Right lung (tissue), 10 donors: ENCODE data around the gene SLC35B3. TPM values are rescaled to one million over a fixed set of nuclear protein-coding genes. Genes with fewer than 3 reads are reported as not detected.
"Not testable (repeated sequence)": the region's sequence is repeated elsewhere in the genome, so short reads cannot be mapped to it uniquely, and the experiment has no call there.

Source experiments
- DNase-seq, 2 donors: peaks; one replicate each; pipeline ENCODE4 v3.0.0-alpha.2; 2013
- long read RNA-seq, 8 donors: transcript quantifications; one replicate each; lab custom pipeline, GENCODE V29; 2026
- polyA plus RNA-seq, 5 donors: library from polyadenylated mRNA; unstranded; fragments of 120-200 nt; gene quantifications; one replicate each; pipeline versions ENCODE4 v1.2.1 to v1.2.3, GENCODE V29; 2013; ENCODE audit warnings: inconsistent platforms in 1 of 5, low replicate concordance in 1 of 5; ENCODE audit not compliant: insufficient read length in 5 of 5, insufficient read depth in 1 of 5

Gene SLC35B3
- polyA plus RNA-seq, result 10 to 100 TPM; 27.8 to 37.0 (median 32.8) TPM
- long read RNA-seq, donor 1, partial matches to known transcripts, result 14 of 16 reads
- long read RNA-seq, donor 1, other reads (novel, unspliced or antisense), result 0 of 16 reads
- long read RNA-seq, donor 2, result 0 reads
- long read RNA-seq, donor 3, partial matches to known transcripts, result 13 of 27 reads
- long read RNA-seq, donor 3, other reads (novel, unspliced or antisense), result 6 of 27 reads
- long read RNA-seq, donor 4, partial matches to known transcripts, result 6 of 6 reads
- long read RNA-seq, donor 4, other reads (novel, unspliced or antisense), result 0 of 6 reads
- long read RNA-seq, donor 5, partial matches to known transcripts, result 0 of 2 reads
- long read RNA-seq, donor 5, other reads (novel, unspliced or antisense), result 0 of 2 reads
- long read RNA-seq, donor 6, partial matches to known transcripts, result 0 of 1 reads
- long read RNA-seq, donor 6, other reads (novel, unspliced or antisense), result 0 of 1 reads
- long read RNA-seq, donor 7, partial matches to known transcripts, result 0 of 1 reads
- long read RNA-seq, donor 7, other reads (novel, unspliced or antisense), result 0 of 1 reads
- long read RNA-seq, donor 8, partial matches to known transcripts, result 0 of 2 reads
- long read RNA-seq, donor 8, other reads (novel, unspliced or antisense), result 0 of 2 reads

DNA sequence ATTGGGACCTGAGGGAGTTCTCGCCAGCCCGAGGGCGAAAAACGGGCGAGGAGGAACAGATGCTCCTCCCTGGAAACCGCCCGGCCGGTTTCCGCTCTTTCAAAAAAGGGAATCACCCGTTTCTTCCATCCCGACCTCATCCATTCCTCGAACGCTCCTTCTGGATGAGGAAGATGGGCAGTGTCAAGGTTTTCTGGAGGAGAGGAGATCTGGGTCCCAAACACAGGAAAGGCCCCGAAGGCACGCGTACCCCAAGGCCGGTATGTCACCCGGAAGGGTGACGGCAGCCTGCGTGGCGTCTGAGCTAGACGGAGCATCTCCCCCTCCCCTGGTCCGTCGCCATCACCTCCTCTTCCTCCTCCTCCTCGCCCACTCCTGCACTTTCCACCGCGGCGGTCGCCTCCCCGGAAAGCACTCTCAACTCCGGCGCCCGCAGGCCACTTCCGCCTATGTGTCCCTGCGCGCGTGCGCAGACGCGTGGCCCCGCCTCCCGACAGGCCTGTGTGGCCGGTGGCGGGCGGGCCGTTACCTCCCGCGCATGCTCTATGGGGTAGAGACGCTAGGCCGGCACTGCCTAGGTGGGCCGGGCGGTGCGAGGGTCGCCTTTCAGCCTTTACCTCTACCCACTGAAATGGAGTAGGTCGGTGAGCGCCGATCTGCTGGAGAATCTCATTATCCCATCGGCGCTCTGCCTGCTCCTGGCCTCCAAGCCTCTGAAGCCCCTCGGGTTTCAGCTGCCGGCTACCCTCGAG, at the start of gene SLC35B3:
TSS of gene SLC35B3 (minus strand) at position 453 of the 752 bp plus-strand sequence.
- peak; percentile 94 for DNase-seq

DNA sequence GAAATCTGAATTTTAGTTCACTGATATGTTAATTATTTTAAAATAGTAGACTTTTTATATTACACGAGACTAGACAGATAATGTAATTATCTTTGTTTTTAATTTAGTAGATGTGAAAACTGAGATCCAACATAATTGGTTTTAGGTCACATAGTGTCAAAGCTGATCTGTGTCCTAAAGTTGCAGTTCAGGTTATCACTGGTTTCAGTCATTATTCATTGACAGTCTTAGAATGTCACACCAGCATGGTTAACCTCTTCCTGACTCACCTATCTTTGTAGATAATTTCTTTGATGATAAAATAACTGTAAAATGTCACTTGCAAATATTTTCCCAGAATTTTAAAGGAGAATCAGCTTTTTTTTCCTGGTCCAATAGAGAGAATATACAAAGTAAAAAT, 48.3 kb upstream of the SLC35B3 start:
- DNase-seq, result no peak

DNA sequence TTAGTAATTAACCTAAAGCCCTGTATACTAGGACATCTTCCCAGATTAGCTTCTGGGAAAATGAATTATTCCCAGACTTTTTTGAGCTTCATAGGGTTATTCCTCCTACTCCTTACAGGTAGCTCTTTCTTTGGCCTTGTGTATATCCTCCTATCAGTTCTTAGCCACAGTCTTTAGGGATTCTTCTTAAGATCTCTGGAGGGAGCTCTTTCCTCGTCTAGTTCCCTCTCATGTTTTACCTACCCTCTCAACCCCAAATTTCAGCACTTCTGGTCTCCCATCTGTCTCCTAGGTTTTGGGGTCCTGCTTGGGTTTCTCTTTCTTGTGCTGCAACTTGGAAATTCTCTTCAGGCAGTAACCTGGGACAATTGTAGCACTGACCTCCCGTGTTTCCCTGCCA, 46.4 kb upstream of the SLC35B3 start:
- DNase-seq, result no peak

DNA sequence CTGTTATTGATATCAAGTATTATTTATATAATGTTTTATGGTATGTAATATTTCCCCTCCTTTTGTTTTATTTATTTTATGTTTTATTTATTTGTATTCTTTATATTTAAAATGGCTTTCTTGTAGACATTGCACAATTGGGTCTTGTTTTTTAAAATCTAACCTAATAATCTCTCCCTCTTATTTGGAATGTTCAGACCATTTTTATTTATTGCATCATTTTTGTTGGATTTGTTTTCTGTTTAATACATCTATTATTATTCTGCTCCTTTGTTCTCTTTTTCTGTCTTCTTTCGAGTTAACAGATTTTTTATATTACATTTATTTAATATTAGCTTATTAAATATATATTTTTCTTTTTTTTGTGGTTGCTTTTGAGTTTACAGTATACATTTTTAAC, 43.1 kb upstream of the SLC35B3 start:
- DNase-seq, result no peak

DNA sequence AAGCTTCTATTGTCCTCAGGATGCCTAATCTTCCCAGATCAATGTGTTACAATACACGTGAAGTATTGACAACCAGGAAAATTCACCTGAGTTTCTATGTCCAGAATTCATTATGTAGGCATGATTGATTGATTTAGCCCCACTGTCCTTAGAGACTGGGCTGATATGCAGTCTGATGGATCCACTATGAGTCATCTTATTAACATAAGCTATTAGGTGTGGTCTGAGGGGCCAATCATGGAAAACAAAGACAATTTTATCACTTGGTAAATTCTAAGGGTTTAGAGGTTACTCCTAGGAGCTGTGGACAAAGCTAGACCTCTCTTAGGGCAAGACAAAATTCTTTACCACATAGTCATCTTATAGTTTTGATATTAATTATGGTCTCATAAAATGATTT, 41.3 kb upstream of the SLC35B3 start:
- DNase-seq, result no peak

DNA sequence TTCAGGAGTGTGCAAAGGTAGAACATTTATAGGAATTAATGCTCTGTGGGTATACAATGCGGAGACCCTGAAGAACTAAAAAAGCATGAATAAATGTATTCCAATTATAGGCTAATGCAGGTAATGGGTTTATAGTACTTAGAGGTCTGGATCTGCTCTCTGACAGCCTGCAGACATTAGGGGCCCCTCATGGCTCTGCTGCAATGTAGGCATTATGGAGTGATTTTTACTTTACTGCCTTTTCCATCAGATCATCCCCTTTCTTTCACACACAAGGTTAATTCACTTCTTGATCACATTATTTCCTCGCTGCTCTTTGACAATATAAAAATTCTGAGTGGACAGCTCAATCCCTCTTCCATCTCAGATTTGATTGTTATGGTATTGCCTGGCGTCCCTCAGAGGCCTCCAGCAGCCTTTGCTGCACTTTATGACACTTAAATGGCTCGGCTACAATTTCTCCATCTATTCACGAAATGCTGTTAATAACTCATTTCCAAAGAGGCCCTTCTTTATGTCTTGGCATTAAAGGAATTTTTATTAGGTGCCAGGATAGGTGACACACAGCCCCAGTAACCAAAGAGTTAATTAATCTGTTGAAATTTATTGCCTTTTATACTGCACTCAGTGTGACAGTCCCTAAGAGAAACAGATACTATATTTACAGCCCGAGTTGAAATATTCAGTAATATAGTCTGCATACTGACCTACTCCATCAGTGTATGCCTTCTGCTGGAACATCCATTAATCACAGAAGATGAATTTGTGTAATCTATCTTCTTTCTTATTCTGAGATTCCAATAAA, 33.4 kb upstream of the SLC35B3 start:
- no peak for DNase-seq

DNA sequence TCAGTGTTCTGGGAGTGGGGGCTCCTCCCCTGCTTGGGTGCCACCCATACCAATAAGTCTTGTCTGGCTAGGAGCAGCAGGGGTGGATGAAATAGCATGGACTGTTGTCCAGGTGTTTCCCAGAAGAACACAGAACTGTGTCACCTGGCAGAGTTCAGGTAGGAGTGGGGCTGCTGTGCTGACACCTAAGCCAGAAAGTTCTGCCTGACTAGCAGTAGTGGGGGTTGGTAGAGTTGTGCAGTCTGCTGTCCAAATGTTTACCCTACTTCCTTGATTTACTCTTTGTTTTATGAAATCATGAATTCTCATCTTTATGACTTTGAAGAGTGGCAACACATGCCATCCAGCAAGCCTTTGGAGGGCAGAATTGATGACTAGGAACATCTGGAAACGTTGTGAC, 27.3 kb upstream of the SLC35B3 start:
- no peak for DNase-seq

DNA sequence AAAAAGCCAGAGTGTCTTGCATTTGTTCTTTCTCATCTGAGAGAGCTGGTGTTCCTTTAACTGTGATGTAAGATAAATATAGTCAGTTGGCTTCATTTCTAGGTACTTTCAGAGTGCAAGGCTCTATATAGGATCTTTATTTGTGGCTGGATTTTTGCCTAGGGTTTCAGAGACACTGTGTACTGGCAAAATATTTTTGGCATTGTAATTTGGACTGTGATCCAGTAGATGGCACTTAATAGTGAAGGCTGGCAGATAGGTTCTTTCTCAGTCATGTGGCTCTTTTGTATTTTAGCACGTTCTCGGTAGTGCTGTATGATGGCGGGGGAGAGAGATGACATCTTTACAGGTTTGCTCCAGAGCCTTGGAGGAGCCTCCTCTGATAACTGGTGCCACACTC, 26.8 kb upstream of the SLC35B3 start:
- no peak for DNase-seq

DNA sequence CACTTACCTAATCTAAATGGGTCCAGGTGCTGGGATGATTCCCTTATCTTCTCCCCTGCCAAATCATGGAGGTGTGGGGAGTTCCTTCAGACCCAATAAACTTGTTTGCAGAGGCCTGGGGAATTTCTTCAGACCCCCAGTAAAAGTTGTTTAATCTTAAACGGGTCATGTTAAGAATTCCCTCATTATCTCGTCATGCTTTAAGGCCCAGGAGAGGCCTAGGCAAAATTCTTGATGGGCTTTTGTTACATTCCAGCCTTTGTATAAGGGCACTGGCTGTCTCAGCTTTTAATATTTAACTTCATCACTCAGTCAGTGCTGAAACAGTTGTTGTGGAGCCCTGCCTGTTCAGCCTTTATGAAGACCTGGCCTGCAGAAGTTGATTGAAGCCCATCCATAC, 11.0 kb upstream of the SLC35B3 start:
- DNase-seq, result no peak

DNA sequence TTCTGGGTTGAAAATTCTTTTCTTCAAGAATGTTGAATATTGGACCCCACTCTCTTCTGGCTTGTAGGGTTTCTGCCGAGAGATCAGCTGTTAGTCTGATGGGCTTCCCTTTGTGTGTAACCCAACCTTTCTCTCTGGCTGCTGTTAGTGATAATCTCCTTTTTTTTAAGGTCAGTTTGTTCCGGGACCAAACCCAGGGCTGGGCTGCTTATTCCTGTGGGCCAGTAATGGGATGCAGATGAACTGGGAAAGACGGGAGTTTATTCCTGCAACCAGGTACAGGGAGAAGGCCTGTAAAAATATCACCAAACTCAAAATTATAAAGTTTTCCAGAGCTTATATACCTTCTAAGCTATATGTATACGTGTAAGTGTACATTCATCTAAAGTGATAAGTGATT, 10.6 kb upstream of the SLC35B3 start:
- DNase-seq, result not testable (repeated sequence)

DNA sequence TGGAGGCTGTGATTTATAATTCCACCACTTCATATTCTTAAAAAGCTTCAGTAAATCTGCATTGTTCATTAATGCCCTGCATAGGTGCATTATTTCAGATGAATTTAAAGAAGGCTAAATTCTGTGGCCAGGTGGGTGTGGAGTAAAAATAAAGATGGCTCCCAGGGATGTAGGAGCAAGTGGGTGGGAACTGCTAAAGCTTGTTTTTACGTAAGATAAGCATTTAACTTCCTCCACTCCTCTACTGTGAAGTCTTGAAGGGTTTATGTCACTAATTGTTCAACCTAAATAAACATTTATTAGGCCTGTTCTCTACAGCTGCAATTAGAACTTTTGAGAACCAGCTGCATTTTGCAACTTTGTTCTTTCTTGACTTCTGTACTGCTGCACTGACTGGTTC, 6.8 kb upstream of the SLC35B3 start:
- no peak for DNase-seq

DNA sequence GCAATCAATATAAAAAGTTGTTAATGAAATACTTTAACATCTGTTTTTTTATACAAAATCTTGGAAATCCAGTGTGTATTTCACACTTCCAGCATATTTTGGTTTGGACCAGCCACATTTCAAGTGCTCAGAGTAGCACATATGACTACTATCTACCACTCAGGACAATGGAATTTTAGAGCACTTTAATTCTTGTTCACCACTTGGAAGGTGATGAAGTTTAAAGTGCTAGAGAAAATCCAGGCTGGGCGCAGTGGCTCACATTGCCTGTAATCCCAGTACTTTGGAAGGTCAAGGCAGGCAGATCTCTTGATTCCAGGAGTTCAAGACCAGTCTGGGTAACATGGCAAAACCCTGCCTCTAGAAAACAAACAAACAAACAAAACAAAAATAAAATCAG, 6.1 kb upstream of the SLC35B3 start:
- no peak for DNase-seq

DNA sequence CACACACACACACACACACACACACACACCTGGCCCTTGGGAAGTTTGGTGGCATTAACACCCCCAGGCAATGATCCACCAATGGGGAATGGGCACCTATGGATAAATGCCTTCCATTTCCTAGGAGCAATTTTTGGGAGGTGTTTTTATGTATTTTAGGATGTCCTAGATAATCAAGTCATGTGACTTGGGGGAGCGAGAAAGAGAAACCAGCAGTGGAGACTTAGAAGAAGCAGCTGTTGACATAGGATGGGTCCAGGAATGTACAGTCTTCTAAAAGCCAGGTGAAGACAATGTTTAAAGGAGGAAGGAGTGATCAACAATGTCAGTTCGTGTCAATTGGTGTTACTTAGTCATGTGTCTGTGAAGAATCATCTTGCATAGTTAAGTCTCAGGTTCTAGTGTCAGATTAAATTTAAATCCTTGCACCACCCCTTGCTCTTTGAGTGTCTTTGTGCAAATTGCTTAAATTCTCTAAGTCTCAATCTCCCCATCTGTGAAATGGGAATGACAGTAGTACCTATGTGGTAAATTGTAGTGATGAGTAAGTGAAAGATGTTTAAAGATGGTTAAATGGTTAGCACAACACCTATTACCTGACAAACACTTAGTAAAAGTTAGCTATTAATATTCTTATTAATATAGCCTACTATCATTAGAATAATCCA, 4.4 kb upstream of the SLC35B3 start:
- no peak for DNase-seq

DNA sequence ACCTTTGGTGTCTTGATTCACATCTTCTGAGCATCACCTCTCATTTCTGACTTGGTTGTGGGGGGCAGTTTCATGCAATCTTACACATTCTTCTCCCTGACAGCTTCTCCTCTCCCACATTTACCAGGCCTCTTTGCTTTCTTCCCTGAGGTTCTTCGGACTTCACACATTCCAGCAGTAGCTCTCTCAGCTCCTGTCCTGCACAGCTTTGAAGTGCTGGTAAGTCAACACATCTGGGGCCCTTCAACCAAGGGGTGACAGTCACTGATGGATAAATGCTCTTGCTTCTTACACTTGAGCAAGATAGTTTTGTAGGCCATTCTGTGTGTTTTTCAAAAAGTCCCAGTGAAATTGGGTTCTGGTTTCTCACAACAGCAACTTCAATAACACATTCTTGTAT, 2.5 kb upstream of the SLC35B3 start:
- DNase-seq, result no peak

DNA sequence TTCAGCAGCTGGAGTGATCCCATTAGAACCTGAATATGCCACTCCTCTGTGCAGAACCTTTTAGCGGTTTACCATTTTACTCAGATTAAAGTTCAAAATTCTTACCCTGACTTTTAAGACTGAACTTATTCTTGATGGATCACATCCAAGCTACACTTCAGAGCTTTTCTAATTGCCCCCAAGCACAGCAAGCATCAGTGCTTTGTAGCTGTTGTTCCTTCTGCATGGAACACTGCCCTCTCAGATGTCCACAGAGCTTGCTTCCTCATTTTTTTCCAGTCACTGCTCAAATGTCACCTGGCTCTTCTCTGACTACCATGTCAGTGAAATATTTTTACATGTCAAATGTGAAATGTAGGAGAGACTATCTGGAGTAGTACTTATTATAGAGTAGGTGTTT, 1.6 kb upstream of the SLC35B3 start:
- no peak for DNase-seq

DNA sequence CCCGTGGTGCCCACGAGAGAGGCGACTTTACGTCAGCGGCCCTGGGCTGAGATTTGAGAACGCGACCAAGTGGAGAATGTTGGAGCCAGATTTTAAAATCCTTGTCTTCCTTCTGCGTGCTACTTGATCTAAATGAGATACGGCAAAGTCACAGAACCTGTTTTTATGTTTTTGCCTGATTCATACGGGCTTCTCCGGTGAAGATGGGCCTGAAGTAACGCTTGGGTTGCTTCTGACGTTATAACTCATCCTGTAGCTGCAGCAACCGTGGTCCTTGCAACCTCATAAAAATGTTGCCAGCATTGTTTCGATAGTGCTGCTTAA, 462 bp upstream of the SLC35B3 start:
- no peak for DNase-seq

DNA sequence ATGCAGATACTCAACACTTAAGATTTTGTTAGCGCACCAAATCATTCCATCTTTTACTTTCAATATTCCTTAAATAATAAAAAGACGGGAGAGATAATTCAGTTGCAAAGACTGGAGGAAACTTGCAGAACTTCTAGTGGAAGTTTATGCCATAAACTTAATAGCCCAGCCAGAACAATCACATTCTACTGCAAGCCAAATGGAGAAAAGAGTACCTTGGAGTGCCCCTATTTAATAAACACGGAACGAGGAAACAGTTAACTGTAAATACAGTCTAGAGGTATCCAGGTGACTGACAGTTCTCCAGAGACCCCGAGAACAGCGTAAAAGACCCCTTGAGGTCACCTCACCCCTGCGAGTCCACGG, 635 bp downstream of the SLC35B3 start:
- DNase-seq, result no peak

DNA sequence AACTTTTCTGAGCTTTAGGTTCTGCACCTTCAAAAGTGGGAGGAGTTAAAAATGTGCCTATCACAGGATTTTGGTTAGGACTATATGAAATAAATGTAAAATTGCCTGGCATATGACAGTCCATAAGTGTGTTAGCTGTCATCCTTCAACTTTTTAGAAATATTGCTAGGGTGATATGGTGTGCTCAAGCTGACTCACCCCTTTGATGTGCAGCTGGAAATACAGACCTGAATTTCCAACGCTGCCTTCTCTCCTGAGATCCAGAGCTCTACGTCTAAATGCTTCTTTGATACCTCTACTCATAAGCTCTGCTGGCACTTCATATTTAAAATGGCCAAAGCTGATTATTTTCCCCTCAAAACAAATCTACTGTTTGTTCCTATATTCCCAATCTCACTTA, 2.7 kb downstream of the SLC35B3 start:
- DNase-seq, result no peak

DNA sequence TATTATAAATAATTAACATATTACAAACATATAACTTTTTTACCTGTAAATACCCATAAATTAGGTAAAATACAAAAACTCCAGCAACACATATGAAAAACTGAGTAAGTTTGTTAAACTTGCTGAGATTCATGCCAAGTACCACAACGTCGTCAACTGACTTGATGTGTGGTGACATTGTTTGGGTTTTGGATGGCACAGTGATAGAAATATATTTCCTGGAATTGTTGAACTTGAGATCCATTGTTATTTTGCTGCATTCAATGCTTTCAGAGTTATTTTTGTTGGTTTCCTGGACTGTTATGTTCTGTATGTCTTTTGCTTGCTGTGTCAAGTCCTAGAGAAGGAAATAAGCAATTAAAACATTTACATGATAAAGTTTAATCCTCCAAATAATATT, 5.5 kb downstream of the SLC35B3 start:
- DNase-seq, result no peak

DNA sequence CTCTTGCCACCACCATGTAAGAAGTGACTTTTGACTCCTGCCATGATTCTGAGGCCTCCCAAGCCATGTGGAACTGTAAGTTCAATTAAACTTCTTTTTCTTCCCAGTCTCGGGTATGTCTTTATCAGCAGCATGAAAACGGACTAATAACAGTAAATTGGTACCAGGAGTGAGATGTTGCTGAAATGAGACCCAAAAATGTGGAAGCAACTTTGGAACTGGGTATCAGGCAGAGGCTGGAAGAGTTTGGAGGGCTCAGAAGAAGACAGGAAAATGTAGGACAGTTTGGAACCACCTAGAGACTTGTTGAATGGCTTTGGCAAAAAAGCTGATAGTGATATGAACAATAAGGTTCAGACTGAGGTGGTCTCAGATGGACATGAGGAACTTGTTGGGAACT, 8.8 kb downstream of the SLC35B3 start:
- not testable (repeated sequence) for DNase-seq

DNA sequence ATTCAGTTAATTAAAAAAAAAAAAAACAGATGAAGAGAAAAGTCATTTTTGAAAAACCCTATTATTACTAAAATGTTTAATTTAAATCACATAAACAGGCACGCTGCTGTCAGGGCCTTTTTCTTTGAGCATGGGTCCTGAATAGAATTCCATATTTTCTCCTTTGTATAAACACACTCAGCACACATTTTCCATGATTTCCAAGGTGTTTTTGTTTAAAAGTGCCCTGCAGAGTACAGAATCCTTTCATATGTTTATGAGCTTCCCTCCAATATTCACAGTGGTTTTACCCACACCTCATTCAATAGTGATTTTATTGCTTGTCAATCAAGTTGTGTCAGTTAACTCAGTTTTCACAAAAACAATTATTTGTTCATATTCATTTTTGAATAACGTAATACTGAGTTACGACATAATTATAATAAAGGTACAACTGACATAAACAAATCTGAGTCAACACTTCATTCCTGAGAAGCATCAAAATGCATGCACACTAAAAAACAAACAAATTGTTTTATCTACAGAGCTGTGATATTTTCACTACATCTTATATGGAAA, 15.2 kb downstream of the SLC35B3 start:
- no peak for DNase-seq
